Vagina (tissue), 2 donors: ENCODE measurements around the gene TENM4. TPM values are rescaled to one million over a fixed set of nuclear protein-coding genes. Genes with fewer than 3 reads are reported as not detected.

Experiments
- DNase-seq, 2 donors: peaks; one replicate each; pipeline ENCODE4 v3.0.0-alpha.2; 2017; ENCODE audit errors: extremely low spot score in 2 of 2
- H3K27ac ChIP-seq: fragments of 200-600 bp; sonication (generic); one replicate; pipeline ENCODE4 v1.5.1; 2019
- H3K27me3 ChIP-seq: fragments of 200-600 bp; sonication (generic); one replicate; pipeline ENCODE4 v1.5.1; 2019
- H3K36me3 ChIP-seq, 2 donors: fragments of 200-600 bp; sonication (generic); one replicate each; pipeline ENCODE4 v1.5.1; 2017 to 2019
- H3K4me1 ChIP-seq: fragments of 200-600 bp; sonication (generic); one replicate; pipeline ENCODE4 v1.5.1; 2019
- H3K4me3 ChIP-seq, 2 donors: fragments of 200-600 bp; sonication (generic); 1 replicate in 1 of 2; 2 replicates in 1 of 2; pipeline ENCODE4 v1.5.1; 2016 to 2019
- H3K9me3 ChIP-seq: fragments of 200-600 bp; sonication (generic); one replicate; pipeline ENCODE4 v1.5.1; 2019
- POLR2A ChIP-seq, 2 donors: fragments of 450-650 bp; IDR thresholded peaks; one replicate each; pipeline ENCODE4 v1.6.1; 2017; ENCODE audit warnings: antibody characterized with exemption in 2 of 2, mild to moderate bottlenecking in 2 of 2, moderate library complexity in 2 of 2
- POLR2AphosphoS5 ChIP-seq, 2 donors: sonication (generic); formaldehyde crosslinking; IDR thresholded peaks; one replicate each; pipeline ENCODE4 v1.9.0; 2017; ENCODE audit warnings: antibody characterized with exemption in 2 of 2, mild to moderate bottlenecking in 2 of 2, low read depth in 1 of 2; ENCODE audit not compliant: insufficient read depth in 1 of 2
- intact Hi-C: fragments of 100-400 bp; cut with DNase I; formaldehyde crosslinking; loops from one replicate; pipeline ENCODE4 v1.15.1; 2023
- total RNA-seq: library from RNA; depleted of rRNA; stranded (reverse); fragments of >200 nt; gene quantifications from one replicate; pipeline ENCODE4 v1.2.3, GENCODE V29; 2016
- TF ChIP-seq, protein P1 (sequence below), 3 experiments: fragments of 450-650 bp in 2 of 3; fragments of 200-600 bp in 1 of 3; sonication (generic) in 1 of 3; IDR thresholded peaks; one replicate each; pipeline ENCODE4 v1.5.1; 2017 to 2019; ENCODE audit warnings: antibody characterized with exemption in 3 of 3, mild to moderate bottlenecking in 2 of 3, moderate library complexity in 2 of 3

Gene TENM4
- total RNA-seq, 1 donor from 2014 or later, result 12.5 TPM

DNA sequence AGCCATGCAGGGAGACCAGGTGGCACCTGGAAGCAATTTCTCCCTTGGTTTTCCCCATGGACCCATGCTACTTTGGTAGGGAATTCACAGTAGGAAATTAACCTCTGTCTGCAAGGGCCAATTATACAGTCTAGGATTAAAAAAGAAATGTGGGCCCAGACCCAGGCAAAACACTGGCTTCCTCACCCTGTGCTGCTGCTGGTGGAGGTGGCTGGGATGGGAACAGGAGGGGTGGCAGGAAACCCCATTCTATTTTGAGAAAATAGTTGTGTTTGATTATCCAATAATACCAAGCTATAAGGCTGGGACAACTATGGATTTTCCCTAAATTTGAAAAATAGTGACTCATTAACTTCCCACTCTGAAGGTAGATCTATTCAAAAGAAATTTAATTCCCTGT is 449.1 kb downstream of the TENM4 start:
- Histone ChIP-seq H3K27me3 (no peaks in the 10 kb centered on the region), H3K4me1 (no peaks in the 10 kb centered on the region), H3K4me3 (no peak overlapping the region), H3K9me3 (no peaks in the 10 kb centered on the region), H3K36me3 (no peaks in the 10 kb centered on the region), H3K27ac (no peak overlapping the region)
- no peak for DNase-seq
- TF ChIP-seq, protein P1, sequence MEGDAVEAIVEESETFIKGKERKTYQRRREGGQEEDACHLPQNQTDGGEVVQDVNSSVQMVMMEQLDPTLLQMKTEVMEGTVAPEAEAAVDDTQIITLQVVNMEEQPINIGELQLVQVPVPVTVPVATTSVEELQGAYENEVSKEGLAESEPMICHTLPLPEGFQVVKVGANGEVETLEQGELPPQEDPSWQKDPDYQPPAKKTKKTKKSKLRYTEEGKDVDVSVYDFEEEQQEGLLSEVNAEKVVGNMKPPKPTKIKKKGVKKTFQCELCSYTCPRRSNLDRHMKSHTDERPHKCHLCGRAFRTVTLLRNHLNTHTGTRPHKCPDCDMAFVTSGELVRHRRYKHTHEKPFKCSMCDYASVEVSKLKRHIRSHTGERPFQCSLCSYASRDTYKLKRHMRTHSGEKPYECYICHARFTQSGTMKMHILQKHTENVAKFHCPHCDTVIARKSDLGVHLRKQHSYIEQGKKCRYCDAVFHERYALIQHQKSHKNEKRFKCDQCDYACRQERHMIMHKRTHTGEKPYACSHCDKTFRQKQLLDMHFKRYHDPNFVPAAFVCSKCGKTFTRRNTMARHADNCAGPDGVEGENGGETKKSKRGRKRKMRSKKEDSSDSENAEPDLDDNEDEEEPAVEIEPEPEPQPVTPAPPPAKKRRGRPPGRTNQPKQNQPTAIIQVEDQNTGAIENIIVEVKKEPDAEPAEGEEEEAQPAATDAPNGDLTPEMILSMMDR (IDR thresholded peaks at IDR 0.05), result no peak
- no peak for TF ChIP-seq POLR2A (IDR thresholded peaks at IDR 0.05)
- no peak for TF ChIP-seq POLR2AphosphoS5 (IDR thresholded peaks at IDR 0.05; ENCODE audit: insufficient read depth in 1 of 2, low read depth in 1 of 2)
- intact Hi-C loops, result no loop called here

DNA sequence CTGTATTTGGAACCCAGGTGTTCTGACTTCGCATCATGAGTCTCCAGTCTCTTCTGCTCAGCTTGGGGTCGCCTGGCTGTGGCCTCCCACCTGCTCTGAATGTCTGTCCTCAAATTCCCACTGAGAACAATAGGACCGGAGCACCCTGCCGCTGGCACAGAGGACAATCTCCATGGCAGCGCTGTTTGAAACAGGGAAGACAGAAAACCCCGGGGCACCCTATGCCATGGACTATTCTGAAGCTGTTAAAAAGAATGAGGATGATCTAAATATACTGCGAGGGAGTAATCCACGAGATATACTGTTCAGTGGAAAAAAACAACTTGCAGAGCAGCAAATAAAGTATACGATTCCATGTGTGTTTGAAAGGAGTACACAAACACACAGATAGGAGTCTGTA is 450.6 kb downstream of the TENM4 start:
- Histone ChIP-seq H3K36me3 (no peaks in the 10 kb centered on the region), H3K27me3 (no peaks in the 10 kb centered on the region), H3K9me3 (no peaks in the 10 kb centered on the region), H3K4me3 (no peak overlapping the region), H3K4me1 (no peaks in the 10 kb centered on the region), H3K27ac (no peak overlapping the region)
- no peak for DNase-seq
- intact Hi-C loops, result no loop called here
- TF ChIP-seq, protein P1 (IDR thresholded peaks at IDR 0.05), result no peak
- TF ChIP-seq POLR2AphosphoS5 (IDR thresholded peaks at IDR 0.05; ENCODE audit: insufficient read depth in 1 of 2, low read depth in 1 of 2), result no peak
- no peak for TF ChIP-seq POLR2A (IDR thresholded peaks at IDR 0.05)

DNA sequence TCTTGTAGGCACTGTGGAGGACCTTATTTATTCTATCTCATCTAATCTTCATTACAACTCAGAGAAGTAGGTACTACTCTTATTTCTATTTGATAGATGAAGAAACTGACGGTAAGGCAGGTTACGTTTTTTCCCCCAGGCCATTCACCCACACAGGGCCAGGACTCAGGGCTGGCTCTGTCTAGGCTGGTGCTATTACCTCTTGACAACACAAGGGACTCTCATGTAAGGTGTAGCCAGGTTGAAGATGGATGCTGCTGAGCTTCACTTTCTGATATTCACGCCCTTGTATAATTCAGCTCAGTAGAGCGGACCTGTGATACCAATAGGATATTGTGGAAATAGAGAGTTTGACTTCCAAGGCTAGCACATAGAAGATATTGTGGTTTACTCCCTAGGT is 453.1 kb downstream of the TENM4 start:
- Histone ChIP-seq H3K27ac (no peak overlapping the region), H3K36me3 (no peaks in the 10 kb centered on the region), H3K9me3 (no peaks in the 10 kb centered on the region), H3K4me1 (no peaks in the 10 kb centered on the region), H3K4me3 (no peak overlapping the region), H3K27me3 (no peaks in the 10 kb centered on the region)
- DNase-seq, result no peak
- intact Hi-C loops, result no loop called here
- TF ChIP-seq, protein P1 (IDR thresholded peaks at IDR 0.05), result no peak
- no peak for TF ChIP-seq POLR2AphosphoS5 (IDR thresholded peaks at IDR 0.05; ENCODE audit: insufficient read depth in 1 of 2, low read depth in 1 of 2)
- TF ChIP-seq POLR2A (IDR thresholded peaks at IDR 0.05), result no peak

DNA sequence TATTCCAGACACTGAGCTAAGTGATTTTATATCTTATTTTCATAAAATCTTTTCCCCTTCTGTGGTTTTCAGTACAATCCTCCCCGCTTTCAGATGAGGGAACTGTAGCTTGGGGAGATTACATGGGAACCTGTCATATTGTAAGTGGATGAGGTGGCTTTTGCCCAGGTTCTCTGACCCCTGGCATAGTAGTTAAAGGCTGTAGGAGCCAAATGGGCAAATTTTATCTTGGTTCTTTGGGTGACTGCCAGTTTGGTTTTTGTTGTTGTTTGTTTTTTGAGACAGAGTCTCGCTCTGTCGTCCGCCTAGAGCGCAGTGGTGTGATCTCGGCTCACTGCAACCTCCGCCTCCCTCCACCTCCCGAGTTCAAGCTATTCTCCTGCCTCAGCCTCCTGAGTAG is 454.5 kb downstream of the TENM4 start:
- H3K27me3 ChIP-seq, result no peaks in the 10 kb centered on the region
- no peak for DNase-seq
- intact Hi-C loops, result no loop called here
- H3K36me3 ChIP-seq, result no peaks in the 10 kb centered on the region
- no peaks in the 10 kb centered on the region for H3K9me3 ChIP-seq
- H3K4me1 ChIP-seq, result no peaks in the 10 kb centered on the region
- TF ChIP-seq, protein P1 (IDR thresholded peaks at IDR 0.05), result no peak
- TF ChIP-seq POLR2A (IDR thresholded peaks at IDR 0.05) (no peak), POLR2AphosphoS5 (IDR thresholded peaks at IDR 0.05; ENCODE audit: insufficient read depth in 1 of 2, low read depth in 1 of 2) (no peak)
- H3K4me3 ChIP-seq, result no peak overlapping the region
- H3K27ac ChIP-seq, result no peak overlapping the region

DNA sequence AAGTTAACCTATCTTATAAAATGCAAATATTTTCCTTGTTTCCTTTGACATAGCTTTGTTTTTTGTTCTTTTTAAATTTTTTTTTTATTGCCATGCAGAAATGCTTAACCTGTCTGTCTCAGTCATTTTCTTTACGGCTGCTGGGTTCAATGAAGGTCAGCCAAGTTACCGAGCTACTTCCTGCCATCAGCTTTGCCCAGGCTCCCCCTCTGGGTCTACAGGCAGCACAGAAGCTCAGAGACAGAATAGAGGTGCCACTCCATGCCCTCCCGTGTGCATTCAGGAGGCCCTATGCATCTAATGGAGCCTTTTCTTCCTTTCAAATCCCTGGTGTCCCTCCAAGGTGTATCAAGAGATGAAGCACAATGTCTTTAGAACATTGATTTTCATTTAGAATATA is 455.2 kb downstream of the TENM4 start:
- no peaks in the 10 kb centered on the region for H3K27me3 ChIP-seq
- TF ChIP-seq POLR2AphosphoS5 (IDR thresholded peaks at IDR 0.05; ENCODE audit: insufficient read depth in 1 of 2, low read depth in 1 of 2) (no peak), POLR2A (IDR thresholded peaks at IDR 0.05) (no peak)
- TF ChIP-seq, protein P1 (IDR thresholded peaks at IDR 0.05), result no peak
- intact Hi-C loops, result no loop called here
- H3K9me3 ChIP-seq, result no peaks in the 10 kb centered on the region
- DNase-seq, result no peak
- H3K4me3 ChIP-seq, result no peak overlapping the region
- no peaks in the 10 kb centered on the region for H3K36me3 ChIP-seq
- no peaks in the 10 kb centered on the region for H3K4me1 ChIP-seq
- no peak overlapping the region for H3K27ac ChIP-seq
